Islet precursor cell (in vitro differentiated cells): ENCODE results near the gene POU1F1.
"Not testable (repeated sequence)": the region's sequence is repeated elsewhere in the genome, so short reads cannot be mapped to it uniquely, and the experiment has no call there.

Experiments used
- DNase-seq: peaks from one replicate; pipeline ENCODE4 v3.0.0-alpha.2; 2018

POU1F1 gene, protein sequence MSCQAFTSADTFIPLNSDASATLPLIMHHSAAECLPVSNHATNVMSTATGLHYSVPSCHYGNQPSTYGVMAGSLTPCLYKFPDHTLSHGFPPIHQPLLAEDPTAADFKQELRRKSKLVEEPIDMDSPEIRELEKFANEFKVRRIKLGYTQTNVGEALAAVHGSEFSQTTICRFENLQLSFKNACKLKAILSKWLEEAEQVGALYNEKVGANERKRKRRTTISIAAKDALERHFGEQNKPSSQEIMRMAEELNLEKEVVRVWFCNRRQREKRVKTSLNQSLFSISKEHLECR

DNA sequence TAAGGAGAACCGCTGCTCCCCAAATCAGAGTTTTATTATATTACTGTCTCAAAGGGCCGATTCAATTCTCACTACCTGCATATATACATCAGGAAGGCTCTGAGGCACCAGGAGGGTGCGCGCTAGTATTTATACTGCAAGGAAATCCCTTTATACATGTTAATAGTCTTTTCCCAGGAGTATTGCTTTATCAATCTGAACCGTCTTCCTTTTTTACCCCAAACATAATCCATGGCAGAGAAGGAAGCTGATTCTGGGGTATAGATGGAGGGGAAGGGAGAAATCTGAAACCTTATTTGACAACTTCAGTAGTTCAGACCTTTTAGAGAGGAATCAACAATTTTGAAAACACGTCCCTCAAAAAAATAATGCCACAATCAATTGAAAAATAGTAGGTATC lies at the start of gene POU1F1:
Gene POU1F1 (minus strand): TSS at position 101 of the 400 bp plus-strand sequence. CDS start 122 bp downstream, outside the sequence.
- DNase-seq: no peak

DNA sequence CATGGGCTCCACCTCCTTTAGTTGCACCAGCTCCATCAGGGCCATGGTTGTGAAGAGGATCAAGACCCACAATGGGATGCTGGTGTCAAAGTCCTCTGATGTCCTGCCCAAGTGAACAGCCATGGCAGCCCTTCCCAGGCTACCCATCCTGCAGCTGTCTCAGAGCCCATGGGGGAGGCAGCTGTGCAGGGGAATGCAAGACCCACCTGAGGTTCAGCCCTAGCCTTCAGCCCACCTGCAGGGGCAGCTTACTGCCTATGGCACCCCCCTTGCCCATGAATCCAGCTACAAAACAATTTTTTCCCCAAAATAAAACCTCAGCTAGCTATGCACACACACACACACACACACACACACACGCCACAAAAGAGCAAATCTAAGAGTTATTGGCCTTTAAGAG lies 48.2 kb upstream of the POU1F1 start:
- DNase-seq: no peak

DNA sequence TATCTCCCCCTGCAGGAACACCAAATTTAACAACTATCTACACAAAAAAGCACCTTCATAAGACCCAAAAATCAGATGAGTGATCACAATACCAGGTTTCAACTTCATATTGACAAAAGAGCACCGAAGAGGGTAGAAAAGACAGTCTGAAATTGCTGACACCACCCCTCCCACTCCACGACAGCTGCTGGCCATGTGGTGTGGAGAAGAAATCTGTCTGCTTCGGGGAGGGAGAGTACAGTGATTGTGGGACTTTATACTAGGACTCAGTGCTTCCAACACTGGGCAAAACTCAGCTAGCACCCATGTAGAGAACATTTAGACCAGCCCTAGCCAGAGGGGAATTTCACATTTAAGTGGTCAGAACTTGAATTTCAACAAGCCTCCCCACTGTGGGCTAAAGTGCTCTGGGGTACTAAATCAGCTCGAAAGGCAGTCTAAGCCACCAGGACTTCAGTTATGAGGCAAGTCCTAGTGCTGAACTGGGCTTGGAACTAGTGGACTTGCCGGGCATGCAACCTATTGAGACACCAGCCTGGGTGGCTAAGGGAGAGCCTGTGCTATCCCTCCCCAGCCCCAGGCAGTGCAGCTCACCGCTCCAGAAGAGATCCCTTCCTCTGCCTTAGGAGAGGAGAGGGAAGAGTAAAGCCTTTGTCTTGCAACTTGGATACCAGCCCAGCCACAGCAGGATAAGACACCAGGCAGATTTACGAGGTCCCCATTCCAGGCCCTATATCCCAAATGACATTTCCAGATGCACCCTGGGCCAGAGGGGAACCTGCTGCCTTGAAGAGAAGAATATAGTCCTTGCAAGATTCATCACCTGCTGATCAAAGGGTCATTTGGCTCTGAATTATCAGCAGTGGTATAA lies 44.6 kb upstream of the POU1F1 start:
- DNase-seq: peak; percentile 65

DNA sequence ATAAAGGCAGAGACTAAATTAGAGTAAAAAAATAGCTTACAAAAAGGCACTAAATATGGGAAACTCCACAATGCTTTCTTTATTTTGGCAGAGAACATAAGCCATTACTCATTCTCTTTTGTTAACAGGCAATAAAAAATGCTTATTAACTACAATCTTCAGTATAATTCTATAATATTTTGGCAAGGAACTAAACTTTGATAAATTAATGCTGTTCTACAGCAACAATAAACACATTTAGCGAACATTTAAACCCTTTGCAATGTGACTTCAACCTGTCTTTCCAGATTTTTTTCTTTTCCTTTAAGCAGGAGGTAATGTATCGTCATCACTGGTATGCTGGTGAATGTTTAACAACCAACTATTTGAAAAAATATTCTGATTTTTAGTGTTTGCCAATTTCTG lies 42.2 kb upstream of the POU1F1 start:
- DNase-seq: no peak

DNA sequence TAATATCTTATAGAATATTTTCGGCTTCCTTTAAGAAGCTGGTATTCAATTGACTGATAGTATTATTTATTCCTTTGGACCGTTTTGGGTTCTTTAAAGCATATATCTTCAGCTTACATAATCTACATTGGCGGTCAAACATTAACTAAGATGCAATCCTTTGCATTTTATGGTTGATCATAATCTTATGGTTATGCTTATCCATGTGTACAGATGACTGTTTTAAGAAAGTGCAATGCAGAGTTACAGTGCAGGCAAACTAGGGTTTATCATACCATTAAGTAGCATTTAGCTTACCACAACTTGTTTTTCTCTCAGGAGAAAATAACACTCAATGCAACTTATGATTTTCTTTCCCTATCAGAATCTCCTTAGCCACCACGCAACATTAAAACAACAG lies 41.4 kb upstream of the POU1F1 start:
- DNase-seq: no peak

DNA sequence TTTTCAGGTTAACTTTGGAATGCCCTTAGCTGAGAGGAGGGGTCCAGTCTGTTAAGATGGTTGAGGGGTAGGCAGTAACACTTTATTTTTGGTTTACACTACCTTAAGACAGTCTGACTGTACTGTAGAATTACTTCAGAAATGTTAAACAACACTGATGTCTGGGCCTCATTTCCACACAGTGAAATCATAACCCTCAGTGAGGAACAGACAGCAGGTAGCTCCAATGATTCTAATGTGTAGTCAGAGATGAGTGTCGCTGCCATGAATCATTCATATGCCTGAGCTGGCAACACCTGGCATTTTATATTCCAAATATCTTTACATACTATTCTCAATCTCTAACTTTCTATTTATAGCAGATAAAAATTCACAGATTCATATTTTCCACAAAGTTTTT lies 37.3 kb upstream of the POU1F1 start:
- no peak for DNase-seq

DNA sequence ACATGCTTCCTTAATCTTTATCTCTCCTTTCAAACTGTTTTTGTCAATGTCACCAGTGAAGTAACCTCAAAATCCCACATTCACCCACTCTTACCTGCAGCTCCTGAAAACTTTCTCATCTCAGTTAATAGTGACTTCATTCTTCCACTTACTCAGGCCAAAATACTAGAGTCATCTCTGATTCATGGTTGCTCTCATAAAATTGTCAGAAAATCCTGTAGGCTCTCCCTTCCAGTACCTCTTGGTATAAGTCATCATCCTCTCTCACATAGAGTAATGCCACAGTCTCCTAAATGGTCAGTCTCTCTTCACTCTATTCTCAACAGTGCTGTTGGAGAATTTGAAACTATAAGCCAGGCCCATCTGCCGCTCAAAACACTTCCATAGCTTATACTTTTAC lies 34.9 kb upstream of the POU1F1 start:
- DNase-seq: no peak

DNA sequence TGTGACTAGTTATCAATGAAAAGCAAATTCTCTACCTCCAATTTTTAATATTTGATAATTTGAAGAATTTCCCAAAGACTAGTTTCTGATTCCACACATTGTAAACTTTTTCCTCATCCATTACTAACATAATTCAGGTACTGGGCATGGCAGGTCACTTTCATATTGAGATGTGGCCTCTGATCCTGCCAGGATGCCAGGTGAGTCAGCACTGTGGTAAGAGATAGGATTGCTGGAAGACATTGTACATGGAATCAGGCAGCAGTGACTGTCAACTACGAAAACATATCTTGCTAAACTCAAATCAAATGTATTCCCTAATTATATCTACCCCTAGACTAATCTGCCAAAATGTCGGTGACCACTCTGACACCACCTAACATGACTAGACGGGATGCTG lies 33.2 kb upstream of the POU1F1 start:
- DNase-seq: no peak

DNA sequence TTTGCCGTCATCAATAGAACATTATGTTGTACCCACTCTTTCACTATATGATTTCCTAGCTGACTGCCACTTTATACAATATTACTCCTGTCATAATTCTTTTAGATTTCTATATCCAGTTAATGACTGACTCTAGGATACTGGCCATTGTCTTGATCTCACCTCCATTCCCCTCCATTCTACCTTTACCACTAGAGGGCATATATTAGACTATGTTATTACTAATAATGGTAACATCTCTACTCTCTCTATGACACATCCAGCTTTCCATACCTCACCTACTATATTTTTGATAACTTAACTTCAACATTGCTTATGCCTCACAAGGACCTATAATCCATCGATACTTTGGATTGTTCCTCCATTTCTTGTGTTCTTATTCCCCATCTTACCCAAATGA lies 31.4 kb upstream of the POU1F1 start:
- DNase-seq: no peak

DNA sequence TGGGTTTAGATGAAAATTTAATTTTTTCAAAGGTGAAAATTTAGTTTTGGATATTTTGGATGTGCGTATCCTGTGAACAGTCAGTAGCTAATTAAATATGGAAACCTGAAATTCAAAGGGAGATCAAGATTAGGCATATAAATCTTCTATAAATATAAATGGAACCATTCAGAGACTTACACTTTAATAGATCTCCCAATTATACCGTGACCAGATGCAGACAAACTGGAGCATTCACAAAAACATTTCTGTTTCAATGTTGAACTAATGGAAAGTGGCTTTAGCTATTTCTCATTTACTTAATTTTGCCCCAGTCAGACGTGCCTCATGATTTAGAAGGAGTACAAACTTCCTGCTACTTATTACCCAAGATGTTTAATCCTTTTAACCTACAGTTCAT lies 29.1 kb upstream of the POU1F1 start:
- DNase-seq: no peak

DNA sequence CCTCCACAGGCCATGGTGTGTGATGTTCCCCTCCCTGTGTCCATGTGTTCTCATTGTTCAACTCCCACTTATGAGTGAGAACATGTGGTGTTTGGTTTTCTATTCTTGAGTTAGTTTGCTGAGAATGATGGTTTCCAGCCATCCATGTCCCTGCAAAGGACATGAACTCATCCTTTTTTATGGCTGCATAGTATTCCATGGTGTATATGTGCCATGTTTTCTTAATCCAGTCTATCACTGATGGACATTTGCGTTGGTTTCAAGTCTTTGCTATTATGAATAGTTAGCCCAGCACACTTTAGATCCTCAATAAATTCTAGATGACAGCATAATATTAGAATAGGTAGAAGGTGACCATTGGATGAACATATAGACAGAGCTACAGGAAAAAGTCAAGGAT lies 28.6 kb upstream of the POU1F1 start:
- DNase-seq: not testable (repeated sequence)

DNA sequence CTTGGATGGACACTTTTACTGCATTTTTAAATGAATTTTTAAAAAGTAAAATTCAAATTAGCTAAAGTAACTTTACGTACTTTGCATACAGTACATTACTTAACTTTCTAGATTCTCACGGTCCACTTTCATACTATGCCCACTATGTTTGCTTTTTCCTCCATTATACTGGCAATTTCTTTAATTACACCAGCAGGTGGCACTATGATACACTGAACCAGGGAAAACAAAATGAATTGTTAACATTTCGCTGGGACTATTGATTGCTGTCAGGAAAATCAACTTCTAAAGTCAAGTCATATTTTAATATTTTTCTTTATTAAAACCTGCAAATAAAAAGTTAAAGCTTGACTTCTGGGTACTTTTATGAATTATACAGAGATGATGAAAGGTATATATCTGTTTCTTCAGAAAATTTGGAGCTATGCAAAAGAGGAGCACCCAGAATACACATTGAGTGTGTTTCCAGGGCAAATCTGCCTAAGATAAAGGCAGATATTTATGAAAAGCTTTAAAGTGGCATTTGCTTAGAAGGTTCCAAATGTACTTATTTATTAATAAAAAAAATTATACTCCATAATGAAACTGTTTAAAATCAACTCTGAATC lies 21.8 kb upstream of the POU1F1 start:
- no peak for DNase-seq

DNA sequence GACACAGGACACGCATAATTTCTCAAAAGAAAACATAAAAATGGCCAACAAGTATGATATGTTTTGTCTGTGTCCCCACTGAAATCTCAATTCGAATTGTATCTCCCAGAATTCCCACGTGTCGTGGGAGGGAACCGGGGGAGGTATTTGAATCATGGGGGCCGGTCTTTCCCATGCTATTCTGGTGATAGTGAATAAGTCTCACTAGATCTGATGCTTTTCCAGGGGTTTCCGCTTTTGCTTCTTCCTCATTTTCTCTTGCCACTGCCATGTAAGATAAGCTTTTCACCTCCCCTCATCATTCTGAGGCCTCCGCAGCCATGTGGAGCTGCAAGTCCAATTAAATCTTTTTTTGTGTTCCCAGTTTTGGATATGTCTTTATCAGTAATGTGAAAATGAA lies 12.1 kb upstream of the POU1F1 start:
- DNase-seq: no peak

DNA sequence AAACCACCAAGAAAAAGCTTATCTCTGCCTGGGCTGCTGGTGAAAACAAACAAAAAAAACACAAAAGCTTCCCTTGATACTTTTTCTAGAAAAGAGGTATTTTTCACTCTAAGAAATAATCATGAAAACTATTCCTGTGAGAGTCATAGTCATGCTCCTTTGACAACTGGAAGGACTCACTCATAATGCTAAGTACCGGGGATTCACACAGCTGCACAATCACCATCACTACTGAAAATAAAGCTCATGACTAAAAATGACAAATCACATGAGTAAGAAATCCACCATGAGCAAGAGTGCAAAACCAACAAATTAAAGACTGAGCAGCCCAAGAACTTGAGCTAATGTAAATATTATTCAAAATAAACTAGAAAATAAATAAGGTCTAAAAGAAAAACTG lies 10.6 kb upstream of the POU1F1 start:
- DNase-seq: no peak

DNA sequence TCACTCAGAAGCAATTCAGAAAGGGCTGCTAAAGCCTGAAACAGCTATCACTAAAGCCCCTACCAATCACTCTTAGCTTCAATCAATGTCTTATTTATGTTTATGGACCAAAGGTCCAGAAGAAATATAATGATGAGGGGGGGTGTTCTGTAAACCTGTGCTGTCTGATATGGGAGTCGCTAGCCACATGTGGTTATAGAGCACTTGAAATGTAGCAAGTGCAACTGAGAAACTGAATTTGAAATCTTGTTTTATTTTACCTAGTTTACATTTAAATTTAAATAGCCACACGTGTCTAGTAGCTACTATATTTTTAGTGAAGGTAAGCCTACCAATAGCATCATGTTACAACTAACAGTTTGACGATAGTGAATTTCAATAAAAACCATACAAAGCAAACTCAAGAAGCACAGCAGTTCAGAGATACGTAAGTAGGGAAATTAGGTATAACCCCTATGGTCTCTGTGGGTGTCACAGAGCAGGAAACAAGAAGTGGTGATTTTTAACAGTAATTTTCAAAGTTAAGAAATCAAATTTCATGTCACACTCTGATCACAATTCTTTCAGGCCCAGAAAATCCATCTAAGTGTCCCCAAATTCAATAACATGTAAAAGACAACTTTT lies 3.6 kb downstream of the POU1F1 start:
- DNase-seq: no peak

DNA sequence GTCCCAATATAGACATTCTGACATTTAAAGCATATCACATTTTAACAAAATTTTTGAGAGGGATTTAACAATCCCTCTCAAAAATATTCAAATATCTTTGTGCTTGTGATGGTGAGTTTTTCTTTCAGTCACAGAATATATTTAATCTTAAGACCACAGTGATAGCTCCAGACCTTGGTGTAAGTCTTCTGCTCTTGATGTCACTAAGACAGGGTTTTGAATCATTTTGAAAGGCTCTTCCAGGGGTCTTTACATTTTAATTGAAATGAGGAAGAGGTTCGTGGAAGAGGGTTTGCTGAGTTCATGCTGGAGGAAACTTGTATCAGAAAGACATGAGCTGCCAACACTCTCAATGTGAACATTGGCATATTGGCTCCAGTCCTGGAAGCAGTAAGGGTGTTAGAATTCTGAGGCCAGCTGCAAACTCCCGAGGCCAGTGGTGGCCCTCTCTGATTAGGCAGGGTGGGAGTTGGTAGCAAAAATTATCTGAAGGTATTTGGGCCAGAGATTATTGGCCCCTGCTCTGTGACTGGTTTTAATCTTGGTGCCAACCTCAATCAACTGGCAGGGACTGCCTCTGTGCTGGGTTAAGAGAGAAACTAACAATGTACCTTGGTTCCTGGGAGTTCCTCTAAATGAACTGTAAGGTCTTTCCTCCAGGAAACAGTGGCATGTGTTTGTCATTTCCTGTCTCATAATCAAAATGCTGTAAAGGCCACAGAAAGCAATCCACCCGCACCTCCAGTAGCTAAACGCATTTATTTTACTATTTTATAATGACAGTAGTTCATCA lies 5.3 kb downstream of the POU1F1 start:
- no peak for DNase-seq

DNA sequence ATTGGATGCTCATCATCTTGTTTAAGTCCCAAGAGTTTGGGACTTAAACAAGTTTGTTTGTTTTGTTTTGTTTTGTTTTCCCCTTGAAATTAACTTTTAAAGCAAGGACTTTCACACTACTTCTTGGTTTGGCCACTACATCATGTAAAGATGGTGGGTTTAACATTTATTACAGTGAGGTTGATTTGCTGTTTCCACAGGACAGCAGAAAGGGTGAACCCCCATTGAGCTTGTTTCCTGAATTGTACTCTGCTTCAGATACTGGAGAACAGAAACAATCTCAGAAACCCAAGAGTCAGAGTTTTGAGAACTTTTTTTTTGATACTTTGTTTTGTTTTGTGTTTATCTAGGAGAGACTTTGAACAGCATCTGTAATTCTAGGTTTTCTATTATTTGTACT lies 6.7 kb downstream of the POU1F1 start:
- no peak for DNase-seq

DNA sequence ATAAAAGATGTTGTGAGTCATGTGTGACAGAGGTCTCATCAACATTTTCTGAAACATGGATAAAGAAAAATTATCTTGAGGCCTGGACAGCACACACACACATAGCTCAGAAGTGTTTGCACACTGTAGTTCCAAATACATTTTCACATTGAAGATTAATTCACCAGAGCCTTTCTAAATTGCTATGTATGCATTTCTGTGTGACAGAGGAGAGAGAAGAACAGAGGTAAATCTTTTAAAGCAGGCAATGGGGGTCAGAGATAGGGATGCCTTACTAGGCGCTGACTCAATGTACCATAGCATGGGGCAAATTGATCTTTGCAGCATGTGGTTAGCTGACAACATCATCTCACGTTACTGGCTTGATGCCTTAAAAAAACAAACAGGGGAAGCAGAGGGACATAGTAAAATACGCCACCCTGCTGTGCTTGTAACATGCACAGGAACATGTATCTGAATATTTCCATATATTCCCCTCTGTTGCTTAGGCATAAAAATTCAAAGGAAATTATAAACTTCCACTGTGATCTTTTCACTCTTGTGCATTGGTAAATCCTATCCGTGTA lies 7.7 kb downstream of the POU1F1 start:
- no peak for DNase-seq

DNA sequence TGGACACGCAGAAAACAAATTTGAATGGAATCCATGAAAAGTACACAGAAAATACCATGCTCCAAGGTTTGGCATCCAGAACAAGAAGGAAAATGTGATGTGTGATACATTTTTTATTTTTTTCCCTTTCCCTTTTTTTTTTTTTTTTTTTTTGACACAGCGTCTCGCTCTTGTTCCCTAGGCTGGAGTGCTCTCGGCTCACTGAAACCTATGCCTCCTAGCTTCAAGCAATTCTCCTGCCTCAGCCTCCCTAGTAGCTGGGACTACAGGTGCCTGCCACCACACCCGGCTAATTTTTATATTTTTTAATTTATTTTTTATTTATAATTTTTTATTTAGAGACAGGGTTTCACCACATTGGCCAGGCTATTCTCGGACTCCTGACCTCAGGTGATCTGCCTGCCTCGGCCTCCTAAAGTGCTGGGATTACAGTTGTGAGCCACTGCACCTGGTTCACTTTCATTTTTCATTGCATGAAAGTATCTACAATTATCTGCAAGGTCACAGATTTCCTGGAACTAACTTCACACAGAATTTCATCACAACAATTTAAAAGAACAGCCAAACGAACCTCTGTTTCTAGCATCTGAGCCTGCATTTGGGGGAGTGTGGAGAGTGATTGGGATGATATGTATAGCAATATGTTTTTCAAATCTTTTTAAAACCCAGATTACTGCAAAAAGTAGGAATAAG lies 8.3 kb downstream of the POU1F1 start:
- DNase-seq: no peak

DNA sequence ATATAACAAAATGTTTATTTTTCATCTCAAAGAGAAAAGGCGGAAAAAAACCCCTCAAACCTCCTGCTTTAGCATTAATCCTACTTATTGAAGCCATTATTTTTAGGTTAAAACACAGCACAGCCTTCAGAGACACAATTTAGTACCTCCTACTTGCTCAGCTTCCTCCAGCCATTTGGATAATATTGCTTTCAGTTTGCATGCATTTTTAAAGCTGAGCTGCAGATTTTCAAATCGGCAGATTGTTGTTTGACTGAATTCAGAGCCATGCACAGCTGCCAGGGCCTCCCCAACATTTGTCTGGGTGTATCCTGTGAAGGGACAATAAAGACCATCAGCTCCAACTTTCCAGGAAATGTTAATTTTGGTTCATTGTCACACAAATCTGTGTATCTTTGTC lies 14.5 kb downstream of the POU1F1 start:
- no peak for DNase-seq

DNA sequence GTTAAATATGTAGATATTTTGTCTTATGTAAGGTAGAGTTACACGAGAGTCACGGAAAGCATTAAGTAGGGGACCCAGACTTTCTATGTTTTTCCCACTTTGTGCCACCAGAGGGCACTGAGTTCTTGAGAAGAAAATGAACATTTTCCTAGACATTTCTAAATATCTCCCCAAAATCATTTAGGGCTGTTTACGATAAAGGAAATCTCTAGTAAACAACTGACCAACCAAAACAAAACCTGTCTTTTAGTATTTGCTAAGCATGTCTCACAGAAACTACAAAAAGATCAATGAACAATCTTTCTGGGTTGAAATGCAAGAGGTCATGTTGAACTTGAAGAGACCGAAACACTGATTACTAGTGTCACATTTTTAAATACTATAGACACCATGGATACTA lies 16.1 kb downstream of the POU1F1 start:
- peak; percentile 56 for DNase-seq

DNA sequence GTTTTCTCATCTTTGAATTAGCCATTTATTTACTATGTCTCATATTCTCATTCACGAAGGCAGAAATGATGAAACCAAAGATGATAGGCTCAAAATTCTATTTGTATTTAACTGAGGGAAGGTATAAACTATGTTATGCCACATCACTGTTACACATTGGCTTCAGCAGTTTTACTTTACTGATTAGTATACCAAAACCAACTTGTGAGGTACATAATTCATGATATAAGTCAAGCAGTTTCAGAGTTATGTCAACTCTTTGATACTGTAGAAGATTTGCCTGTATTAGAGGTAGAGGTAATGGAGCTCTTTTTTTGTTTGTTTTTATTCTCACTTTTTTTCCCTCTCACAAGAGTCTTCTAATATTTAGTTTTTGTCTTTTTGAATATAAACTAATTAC lies 26.4 kb downstream of the POU1F1 start:
- DNase-seq: no peak
